Lung microvascular endothelial cell (primary cell): Measurements from ENCODE around the gene TAPBP. TPM values are rescaled to one million over a fixed set of nuclear protein-coding genes. Genes with fewer than 3 reads are reported as not detected.
A peak's percentile ranks its signal among the peaks of the same experiment; 100 is the strongest.

Experiments used
- DNase-seq, 2 donors: peaks; one replicate each; pipeline versions ENCODE4 v3.0.0 to v3.0.0-alpha.2; 2010; ENCODE audit warnings: low read depth in 2 of 2
- total RNA-seq: library from RNA; depleted of rRNA; stranded (reverse); fragments of >200 nt; gene quantifications from 2 replicates; pipeline ENCODE4 v1.2.1, GENCODE V29; 2014

TAPBP gene
- total RNA-seq, 1 donor from 2014 or later = 57.7 TPM

DNA sequence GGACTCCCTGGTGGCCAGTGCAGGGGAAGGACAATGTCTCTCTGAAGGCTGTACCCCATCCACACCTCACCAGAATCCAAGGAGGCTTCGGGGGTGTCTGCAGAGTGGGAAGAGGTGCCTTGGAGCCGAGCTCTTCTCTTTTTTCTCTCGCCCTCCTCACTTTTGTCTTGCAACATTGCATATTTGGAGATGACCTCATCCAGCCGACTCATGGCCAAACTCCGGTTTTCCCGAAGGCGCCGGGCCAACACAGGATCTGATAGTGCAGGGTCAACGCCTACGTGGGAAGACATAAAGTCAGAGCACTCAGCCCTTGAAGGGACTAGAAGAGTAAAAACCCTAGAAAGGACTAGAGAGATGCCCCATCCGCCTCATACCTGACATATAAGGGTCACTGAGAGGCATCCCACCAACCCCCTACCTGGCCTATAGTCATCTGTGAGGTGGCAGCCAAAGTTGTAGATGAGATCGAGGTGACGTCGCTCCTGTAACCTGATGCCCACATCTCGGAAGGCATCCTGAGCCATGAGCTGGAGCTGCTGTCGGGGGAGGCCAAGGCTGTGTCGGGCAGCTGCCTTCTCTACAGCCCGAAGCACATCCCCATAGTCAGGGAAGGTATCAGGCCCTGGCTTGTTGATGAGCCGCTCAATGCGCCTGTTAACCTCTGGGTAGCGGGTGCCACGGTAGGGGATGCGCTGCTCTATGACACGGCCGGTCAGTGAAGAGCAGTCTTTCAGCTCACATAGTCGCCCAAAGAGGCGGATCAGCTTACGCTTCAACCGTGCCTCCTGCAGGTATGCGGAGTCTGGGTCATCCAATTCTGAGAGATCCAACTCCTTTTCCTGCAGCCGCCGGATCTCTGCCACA is 6.7 kb upstream of the TAPBP start:
- DNase-seq = peak in 1 of 2 donors; percentile 91

DNA sequence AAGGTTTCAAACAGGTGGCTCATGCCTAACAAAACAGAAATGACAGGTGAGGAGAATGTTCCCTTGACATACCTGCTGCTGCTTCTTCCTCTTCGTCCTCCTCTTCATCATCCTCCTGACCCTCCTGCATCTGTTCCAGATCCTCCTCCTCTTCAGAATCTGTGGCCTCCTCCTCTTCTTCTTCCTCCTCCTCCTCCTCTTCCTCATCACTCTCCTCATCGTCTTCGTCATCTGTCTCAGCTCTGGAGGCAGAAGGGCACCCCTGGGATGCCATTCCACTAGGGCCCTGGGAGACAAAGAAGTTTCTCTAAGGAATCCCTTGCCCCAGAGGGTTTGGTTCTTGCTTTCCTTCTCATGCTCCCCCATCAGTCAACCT is 6.0 kb upstream of the TAPBP start:
- DNase-seq = no peak

DNA sequence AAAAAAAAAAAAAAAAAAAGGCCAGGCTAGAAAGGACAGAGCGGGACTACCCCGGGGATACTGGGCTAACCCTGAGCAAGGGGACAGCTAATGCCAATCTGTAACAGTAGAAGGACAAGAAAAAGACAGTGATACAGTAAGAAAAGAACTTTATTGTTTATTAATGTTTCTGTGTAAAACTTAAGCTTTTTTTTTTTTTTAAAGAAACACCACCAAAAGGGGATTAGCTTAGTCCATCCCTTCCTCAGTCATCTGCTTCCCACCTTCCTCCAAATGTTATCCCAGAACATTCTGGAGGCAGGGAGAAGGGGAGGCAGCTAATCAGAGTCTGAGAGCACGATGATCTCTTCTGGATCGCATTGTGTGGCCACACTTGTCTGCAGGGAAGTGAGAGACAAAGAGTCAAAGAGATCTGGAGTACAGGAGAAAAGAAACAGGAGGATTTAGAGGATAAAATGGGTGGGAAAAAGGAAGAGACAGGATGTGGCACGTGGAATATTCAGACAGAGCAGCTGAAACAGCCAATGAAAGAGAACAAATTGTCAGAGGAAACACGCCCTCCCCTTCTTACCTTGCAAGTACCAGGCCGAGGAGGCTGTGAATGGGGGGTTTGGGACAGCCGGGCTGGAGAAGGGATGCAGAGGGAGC is 4.7 kb upstream of the TAPBP start:
- no peak for DNase-seq

DNA sequence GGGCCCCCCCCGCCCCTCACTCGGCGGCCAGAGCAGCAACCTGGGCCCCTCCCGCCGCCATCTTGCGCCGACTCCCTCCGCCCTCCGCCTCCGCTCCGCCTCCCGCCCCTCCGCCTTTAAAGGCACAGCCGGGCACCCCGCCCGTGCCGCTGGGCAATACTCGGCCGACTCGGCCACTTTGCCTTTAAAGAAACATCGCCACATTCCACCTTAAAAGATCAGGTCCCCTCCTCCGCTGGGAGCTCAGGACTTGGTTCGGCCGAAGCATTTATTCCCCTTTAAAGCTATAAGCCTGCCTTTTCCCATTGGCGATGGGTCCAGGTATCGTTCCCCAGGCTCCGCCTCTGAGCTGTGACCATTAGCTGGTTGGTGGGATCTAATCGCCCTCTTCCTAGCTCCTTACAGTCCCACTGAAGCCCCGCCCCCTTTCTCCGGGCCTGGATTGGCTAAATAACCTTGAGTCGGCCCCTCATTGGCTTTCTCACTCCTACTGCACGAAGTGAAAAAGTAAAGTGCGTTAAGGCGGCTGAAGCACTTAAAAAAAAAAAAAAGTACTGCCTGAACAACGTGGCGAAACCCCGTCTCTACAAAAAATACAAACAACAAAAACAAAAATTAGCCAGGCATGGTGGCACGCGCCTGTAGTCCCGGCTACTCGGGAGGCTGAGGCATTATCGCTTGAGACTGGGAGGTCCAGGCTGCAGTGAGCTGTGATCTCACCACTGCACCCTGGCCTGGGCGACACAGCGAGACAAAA is 4.0 kb upstream of the TAPBP start, which contains the start of gene ZBTB22:
ZBTB22 (minus strand) TSS at position 76 of the 757 bp plus-strand sequence. CDS start 828 bp downstream, outside the sequence.
- DNase-seq = peak; percentile 97 to 99

DNA sequence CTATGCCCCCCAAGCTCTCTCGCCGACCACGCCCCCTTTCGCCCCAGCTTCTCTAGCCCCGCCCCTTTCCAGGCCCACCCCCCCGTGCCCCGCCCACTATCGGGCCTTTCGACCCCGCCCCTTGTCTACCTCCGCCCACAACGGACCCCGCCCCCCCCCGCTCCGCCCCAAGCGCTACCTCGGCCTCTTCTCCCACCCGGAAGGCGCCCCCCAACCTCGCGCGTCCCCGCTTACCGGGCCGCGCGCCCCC is 3.5 kb upstream of the TAPBP start:
- no peak for DNase-seq

DNA sequence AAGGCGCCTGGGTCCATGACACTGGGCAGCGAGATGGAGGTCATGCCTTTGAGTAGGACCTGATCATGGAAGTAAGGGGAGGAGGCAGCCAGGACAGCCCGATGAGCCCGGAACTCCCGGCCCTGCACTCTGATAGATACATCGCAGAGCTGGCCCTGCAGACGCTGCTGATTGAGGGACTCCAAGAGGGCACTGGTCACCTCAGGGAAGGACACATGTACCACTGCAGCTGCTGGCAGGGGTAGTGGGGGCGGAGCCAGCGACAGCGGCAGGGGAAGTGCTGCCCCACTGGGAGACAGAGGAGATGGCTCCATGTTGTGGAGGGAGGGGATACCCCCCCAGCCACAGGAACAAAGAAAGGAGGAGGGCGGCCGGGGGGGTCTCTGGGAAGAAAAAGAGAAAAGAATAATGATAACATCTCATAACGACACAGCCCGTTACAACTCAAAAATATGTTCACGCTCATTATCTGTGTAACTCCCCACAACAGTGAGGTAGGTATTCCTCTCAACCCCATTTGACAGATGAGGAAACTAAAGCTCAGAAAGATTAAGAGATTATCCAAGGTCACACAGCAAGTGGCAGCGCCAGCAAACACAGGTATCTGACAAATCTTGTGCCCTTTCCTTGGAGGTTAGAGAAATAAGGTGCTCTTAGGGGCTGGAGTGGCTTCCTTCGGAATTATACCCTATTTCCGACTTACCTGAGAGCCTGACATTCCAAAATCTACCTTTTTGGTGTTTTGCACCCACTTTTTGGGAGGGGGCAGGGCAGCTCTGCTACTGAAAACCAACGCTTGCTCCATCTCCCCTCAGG is 2.9 kb upstream of the TAPBP start:
- DNase-seq = no peak

DNA sequence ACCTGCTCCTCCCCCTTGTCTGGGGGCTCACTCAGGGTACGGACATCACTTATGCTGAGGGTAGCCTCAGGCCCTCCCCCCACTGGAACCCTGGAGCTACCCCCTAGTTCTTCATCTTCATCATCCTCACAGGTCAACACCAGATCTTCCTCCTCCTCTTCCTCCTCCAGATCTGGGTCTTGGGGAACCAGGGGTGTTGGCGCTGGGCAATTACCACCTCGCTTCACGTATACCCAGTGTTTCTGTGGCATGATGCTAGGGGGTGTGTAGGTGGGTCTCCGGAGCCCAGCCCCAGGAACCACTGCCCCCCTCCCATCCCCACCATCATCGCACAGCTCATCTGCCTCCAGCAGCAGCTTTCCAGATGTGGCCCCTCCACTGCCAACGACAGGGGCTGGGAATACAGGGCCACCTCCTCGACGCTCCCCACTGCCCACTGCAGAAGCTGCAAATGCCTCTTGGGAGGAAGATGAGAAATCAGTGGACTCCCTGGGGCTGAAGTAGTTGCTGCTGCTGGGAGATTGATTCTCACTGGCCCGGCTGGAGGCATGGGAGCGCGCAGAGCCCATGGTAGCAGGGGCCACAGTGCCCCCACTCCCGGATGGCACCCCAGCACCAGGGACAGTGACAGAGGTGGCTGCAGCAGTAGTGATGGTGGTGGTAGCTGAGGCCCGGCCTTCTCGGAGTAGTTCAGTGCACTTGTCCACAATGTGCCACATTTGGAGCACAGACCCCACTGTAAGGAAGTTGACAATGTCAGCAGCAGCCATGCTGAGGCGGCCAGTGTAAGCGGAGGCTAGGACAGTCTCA is 2.1 kb upstream of the TAPBP start:
- DNase-seq = no peak

DNA sequence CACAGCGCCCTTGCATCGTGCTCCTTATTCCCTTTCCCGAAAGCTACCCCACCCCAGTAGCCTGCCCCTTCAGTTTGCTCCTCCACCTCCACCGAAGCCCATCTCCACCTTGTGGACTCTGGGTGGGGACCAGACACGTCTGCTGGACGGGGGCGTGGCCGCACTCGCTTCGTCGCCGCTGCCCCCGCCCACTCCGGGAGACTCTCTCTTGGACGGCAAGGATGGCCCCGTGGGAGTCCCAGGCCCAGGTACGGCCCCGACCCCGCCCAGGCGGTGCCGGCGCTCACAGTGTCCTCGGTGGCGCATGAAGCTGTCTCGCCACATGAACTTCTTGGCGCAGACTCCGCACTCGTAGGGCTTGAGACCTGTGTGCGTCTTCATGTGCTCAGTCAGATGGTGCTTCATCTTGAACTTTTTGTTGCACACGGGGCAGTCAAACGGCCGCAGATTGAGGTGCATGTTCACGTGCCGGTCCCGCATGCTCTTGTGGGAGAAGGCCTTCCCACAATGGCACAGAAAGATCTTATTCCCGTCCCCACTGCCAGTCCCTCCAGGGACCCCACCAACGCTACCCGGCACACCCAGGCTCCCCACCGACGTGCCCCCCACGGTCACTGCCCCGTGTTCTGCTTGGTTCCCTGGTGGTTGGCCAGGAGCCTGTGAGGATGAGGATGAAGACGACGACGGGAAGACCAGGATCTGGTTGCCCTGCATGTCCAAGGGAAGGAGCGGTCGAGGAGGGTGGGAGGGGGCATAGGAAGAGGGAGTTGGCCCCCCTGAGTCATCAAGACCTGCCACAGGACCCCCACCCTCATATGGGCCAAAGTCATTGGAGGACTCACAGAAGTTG is 1.3 kb upstream of the TAPBP start:
- peak in 1 of 2 donors; percentile 28 for DNase-seq

DNA sequence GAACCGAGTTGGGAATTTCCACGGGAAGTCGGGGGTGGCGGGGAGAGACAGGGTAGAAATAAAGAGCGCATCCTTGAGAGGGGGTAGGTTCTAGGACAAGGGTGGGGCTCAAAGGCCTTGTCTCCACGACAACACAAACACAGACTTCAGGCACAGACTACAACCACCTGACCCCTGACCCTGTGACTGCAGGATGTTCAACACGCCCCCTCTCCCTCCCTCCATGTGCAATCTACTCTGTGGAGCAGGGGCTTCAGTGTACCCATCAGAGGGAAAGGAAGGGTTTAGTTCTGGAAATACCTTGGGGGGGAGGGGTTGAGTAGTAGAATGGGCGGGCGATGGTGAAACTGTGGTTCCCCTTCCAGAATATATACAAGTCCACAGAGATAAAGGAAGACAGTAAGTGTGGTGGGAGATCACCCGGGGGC is 651 bp upstream of the TAPBP start:
- peak; percentile 80 to 93 for DNase-seq

DNA sequence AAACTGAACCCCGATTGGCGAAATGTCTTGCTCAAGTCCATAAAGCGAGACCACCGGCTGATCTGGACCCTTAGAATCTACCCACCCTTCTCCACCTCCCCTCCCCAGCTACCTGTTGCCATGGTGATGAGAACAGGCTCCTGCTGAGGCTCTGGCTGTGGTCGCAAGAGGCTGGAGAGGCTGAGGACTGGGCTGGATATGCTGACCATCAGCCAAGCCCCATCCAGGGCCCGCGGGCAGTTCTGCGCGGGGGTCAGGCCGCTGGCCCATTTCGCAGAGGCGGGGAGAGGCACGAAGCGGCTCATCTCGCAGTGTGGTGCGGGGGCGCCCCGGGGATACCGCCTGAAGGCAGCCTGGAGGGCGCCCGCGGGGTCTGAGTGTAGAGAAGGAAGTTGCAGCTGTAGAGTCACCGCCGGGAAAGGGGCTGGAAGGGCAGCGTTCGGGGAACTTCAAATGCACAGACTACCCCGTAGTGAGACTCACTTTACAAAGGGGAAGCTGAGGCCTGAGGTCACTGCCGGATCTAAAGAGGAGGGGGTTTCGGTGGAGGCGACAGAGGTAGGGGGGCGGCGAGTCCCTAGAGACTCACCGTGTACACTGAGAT is 671 bp downstream of the TAPBP start:
- DNase-seq = peak in 1 of 2 donors; percentile 45

DNA sequence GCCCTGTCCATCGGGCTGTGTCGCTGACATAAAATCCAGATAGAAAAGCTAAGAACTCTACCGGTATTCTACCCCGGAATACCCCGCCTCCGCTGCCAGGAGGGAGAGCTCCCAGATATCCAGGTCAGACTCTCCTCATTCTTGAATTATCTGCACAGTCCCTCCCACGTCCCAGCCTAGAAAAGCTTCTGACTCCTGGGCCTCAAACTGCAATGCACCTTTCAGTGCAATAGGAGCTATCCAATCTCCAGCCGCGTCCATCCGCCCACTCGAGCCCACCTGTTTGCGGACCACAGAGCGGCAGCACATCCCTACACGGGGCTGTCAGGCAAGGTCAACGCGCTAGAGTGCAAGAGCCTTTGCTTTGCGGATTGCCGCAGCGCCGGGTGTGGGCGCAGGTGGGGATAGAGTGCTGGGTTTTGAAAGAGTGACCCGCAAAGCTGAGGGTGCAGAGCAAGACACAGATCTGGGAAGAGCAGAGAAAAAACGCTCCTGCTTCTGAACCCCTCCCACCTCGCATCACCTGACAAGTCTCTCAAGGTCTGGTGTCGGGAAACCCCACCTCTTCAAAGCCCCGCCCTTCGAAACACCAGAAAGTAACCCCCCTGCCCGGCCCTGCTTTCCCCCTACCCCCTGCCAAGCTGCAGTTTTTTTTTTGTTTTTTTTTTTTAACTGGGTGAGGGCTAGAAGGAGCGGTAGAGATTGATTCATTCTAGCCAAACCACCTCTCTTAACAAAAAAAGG is 1.3 kb downstream of the TAPBP start:
- DNase-seq = peak; percentile 45 to 73

DNA sequence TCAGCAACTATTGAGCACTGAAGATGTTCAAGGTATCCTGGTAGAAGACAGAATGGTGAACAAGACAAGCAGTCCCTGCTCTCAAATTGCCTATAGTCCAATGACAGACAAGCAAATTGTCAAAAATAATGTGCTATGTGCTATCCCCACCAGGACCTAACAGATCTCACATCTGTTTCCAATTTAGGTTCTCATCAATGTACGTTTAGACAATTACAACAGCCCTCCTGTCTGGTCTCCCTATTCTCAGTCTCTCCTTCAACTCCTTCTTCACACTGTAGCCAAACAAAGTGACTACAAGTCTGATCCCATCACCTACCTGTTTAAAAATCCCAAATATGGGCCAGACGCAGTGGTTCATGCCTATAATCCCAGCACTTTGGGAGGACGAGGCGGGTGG is 7.5 kb downstream of the TAPBP start:
- DNase-seq = no peak

DNA sequence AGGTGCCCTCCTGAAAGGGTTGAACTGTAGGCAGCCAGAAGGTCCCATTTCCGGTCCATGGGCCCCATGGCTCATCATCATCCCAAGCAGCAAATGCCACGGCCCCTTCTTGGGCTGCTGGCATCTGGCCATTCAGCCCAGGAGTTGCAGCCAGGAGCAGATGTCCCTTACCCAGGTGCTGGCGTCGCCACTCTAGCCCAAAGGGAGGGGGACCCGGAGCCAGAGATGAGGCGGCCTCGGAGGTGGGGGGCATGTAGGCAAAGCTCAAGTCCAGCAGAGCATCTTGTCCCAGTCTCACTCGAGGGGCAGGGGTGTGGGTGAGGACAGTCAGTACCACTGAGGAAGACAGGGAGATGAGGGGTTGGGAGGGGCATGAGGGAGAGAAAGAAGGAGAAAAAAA is 8.8 kb downstream of the TAPBP start:
- no peak for DNase-seq

DNA sequence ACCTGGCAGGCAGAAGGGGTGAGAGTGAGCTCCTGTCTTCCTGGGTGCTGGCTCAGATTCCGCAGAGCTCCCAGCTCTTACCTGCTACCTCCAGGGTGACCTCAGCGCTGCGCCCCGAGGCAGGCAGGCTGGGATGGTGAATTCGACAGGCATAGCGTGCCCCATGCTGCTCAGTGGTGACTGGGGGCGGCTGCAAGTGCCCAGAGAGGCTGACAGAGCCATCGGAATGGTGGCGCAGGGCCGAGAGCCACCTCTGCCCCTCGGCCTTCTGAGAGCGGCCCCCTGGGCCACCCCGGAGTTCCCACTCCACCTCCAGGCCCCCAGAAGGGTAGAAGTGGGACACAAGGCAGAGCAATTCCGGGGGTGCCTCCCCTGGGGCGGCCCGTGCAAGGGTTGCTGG is 9.7 kb downstream of the TAPBP start:
- no peak for DNase-seq

DNA sequence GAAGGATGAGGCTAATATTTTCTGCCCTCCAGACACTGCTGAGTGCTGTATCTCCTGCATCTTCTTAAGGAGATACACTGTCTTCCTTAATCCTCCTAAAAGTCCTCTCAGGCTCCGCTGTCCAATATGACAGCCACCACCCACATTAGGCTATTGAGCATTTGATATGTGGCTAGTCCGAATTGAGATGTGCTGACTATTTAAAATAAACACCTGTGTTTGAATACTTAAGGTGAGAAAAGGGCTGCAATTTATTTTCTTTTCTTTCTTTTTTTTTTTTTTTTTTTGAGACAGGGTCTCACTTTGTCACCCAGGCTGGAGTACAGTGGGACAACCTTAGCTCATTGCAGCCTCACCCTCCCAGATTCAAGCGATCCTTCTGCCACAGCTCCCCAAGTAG is 12.0 kb downstream of the TAPBP start:
- DNase-seq = no peak

DNA sequence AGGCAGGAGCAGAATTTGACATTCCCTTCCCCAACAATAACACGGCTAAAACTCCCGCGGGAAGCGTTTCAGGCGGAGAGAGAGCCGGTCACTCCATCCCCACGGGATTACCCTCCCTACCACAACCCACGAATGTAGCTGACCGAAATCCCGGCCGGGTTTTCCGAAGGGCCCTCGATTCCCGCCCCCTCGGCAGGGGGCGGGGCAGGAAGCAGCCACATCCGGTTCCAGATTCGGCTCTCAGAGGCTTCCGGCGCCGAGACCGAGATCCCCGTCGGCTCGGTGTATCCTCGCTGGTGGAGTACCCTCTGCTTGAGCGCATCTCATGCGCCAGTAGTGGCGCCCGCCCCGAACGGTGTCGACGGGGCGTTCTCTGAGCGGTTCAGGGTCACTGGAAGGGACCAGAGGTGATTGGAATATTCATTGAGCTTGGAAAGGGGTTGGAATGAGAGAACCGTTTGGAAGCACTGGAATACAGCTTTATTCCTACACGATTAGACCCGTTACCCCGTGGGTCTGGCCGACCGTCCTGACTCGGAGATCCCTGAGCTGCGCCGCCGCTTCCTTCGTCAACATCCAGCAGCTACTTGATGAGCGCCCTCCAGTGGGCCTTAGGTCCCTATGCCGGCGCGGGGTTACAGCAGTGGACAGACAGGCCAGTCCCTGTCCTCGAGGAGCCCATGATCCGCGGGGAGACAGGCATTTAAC is 14.5 kb downstream of the TAPBP start:
- peak; percentile 94 for DNase-seq

DNA sequence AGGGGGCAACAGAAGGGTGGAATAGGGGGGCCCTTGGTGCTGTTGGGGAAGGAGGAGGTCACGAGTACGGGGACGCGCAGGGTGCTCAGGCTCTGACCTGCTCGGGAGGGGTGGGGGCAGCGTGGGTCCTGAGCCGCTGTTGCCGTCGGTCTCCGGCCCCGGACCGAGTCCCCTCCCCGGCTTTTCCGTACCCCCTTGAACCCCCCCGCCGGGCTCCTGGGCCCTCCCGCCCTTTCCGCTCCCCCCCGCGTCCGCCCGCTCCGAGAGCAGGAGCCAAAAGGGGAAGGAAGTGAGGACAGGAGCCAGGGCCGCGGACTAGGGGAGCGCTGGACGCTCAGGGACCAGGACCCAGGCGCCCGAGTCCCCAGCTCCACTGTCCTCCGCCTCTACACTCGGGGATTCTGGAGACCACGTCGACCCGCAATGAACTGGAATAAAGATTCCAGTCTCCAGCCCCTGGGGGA is 15.1 kb downstream of the TAPBP start, which contains the start of gene RGL2:
RGL2 (minus strand) TSS at position 170 of the 464 bp plus-strand sequence. CDS start 332 bp downstream, outside the sequence.
- peak; percentile 68 to 86 for DNase-seq
